CD4-positive, alpha-beta T cell treated with Interleukin-2 at 100 ng/mL for 4 hours (primary cell): ENCODE results near the gene TMEM39A.

Experiments
- DNase-seq: peaks from one replicate; pipeline ENCODE4 v3.0.0-alpha.2; 2020; ENCODE audit warnings: low spot score

Gene TMEM39A

GRCh38 chr3:119456469-119456868 lies 6.9 kb downstream of the TMEM39A start:
- DNase-seq: no peak

GRCh38 chr3:119453822-119454221 lies 9.6 kb downstream of the TMEM39A start:
- DNase-seq: no peak

GRCh38 chr3:119444590-119444989 lies 18.8 kb downstream of the TMEM39A start:
- no peak for DNase-seq

GRCh38 chr3:119443179-119443578 lies 20.2 kb downstream of the TMEM39A start:
- no peak for DNase-seq

- DNase-seq: no peak
Observed at GRCh38 chr3:119437691-119438258, 25.6 kb downstream of the TMEM39A start.

GRCh38 chr3:119436977-119437376 lies 26.4 kb downstream of the TMEM39A start:
- DNase-seq: no peak

- no peak for DNase-seq
Observed at GRCh38 chr3:119434703-119435102, 28.7 kb downstream of the TMEM39A start.

GRCh38 chr3:119433613-119434325 lies 29.6 kb downstream of the TMEM39A start:
- DNase-seq: no peak

- DNase-seq: no peak
Observed at GRCh38 chr3:119428538-119428937, 34.9 kb downstream of the TMEM39A start.

- no peak for DNase-seq
Observed at GRCh38 chr3:119427669-119428068, 35.7 kb downstream of the TMEM39A start.

GRCh38 chr3:119420196-119420595 lies 43.2 kb downstream of the TMEM39A start:
- no peak for DNase-seq

GRCh38 chr3:119418641-119419040 lies 44.8 kb downstream of the TMEM39A start:
- no peak for DNase-seq

- DNase-seq: no peak
Observed at GRCh38 chr3:119417771-119418512, 45.5 kb downstream of the TMEM39A start.

GRCh38 chr3:119416873-119417272 lies 46.5 kb downstream of the TMEM39A start:
- no peak for DNase-seq

- no peak for DNase-seq
Observed at GRCh38 chr3:119413603-119414280, 49.7 kb downstream of the TMEM39A start.

- DNase-seq: no peak
Observed at GRCh38 chr3:119409844-119410243, 53.6 kb downstream of the TMEM39A start.

GRCh38 chr3:119408243-119408950 lies 55.0 kb downstream of the TMEM39A start:
- no peak for DNase-seq

- no peak for DNase-seq
Observed at GRCh38 chr3:119405315-119405714, 58.1 kb downstream of the TMEM39A start.

GRCh38 chr3:119403201-119403600 lies 60.2 kb downstream of the TMEM39A start:
- DNase-seq: no peak

GRCh38 chr3:119402791-119403190 lies 60.6 kb downstream of the TMEM39A start:
- no peak for DNase-seq

GRCh38 chr3:119401503-119402440 lies 61.6 kb downstream of the TMEM39A start:
- DNase-seq: no peak
